CD14-positive monocyte (primary cell): Measurements from ENCODE around the gene ZFHX3. TPM values are rescaled to one million over a fixed set of nuclear protein-coding genes. Genes with fewer than 3 reads are reported as not detected.

ENCODE experiments used
- DNase-seq, 3 donors: peaks; one replicate each; pipeline ENCODE4 v3.0.0-alpha.2; 2011 to 2022
- H2AFZ ChIP-seq: 2 replicates; pipeline ENCODE4 v1.6.0; 2012; ENCODE audit warnings: mild to moderate bottlenecking, low read depth, low read length, inconsistent platforms; ENCODE audit not compliant: insufficient read depth, poor library complexity, severe bottlenecking
- H3K27ac ChIP-seq, 2 donors: 1 replicate in 1 of 2; 2 replicates in 1 of 2; pipeline ENCODE4 v1.5.1; 2012 to 2013; ENCODE audit warnings: low read length in 2 of 2, control low read depth in 1 of 2, inconsistent platforms in 1 of 2, low read depth in 1 of 2, mild to moderate bottlenecking in 1 of 2
- H3K27me3 ChIP-seq, 2 donors: one replicate each; pipeline versions ENCODE4 v1.6.0 to v1.6.1; 2011 to 2013; ENCODE audit warnings: low read length in 2 of 2; ENCODE audit not compliant: control insufficient read depth in 2 of 2, insufficient read depth in 2 of 2
- H3K36me3 ChIP-seq, 2 donors: replicated peaks in 1 of 2; 1 replicate in 1 of 2; 2 replicates in 1 of 2; pipeline versions ENCODE4 v1.5.1 to v1.6.1; 2012 to 2013; ENCODE audit warnings: low read length in 2 of 2, control low read depth in 1 of 2, inconsistent platforms in 1 of 2, mild to moderate bottlenecking in 1 of 2; ENCODE audit not compliant: insufficient read depth in 2 of 2, control insufficient read depth in 1 of 2
- H3K4me1 ChIP-seq, 2 donors: 1 replicate in 1 of 2; 2 replicates in 1 of 2; pipeline versions ENCODE4 v1.5.1 to v1.6.1; 2012 to 2013; ENCODE audit warnings: low read length in 2 of 2, control low read depth in 1 of 2, inconsistent platforms in 1 of 2, mild to moderate bottlenecking in 1 of 2, moderate library complexity in 1 of 2; ENCODE audit not compliant: insufficient read depth in 2 of 2, control insufficient read depth in 1 of 2
- H3K4me2 ChIP-seq: replicated peaks from 2 replicates; pipeline ENCODE3; 2012; ENCODE audit warnings: low read length, moderate library complexity, mild to moderate bottlenecking; ENCODE audit not compliant: poor library complexity, severe bottlenecking; ENCODE audit errors: extremely low read depth
- H3K4me3 ChIP-seq, 3 experiments: fragments of 200-600 bp in 1 of 3; sonication (generic) in 1 of 3; replicated peaks in 1 of 3; 1 replicate in 2 of 3; 2 replicates in 1 of 3; pipeline ENCODE4 v1.5.1; 2011 to 2013; ENCODE audit warnings: low read length in 3 of 3, mild to moderate bottlenecking in 3 of 3, control low read depth in 2 of 3, low read depth in 2 of 3, inconsistent platforms in 1 of 3, moderate library complexity in 1 of 3
- H3K79me2 ChIP-seq: 2 replicates; pipeline ENCODE4 v1.6.0; 2012; ENCODE audit warnings: mild to moderate bottlenecking, control low read depth, inconsistent platforms, low read length, moderate library complexity; ENCODE audit not compliant: insufficient read depth
- H3K9ac ChIP-seq: 2 replicates; pipeline ENCODE4 v1.6.0; 2017; ENCODE audit warnings: low read length, mild to moderate bottlenecking; ENCODE audit not compliant: insufficient read depth, poor library complexity, severe bottlenecking
- H3K9me3 ChIP-seq, 2 donors: replicated peaks in 1 of 2; 1 replicate in 1 of 2; 2 replicates in 1 of 2; pipeline versions ENCODE4 v1.5.1 to v1.6.1; 2012 to 2013; ENCODE audit warnings: low read length in 2 of 2, control low read depth in 1 of 2; ENCODE audit not compliant: control insufficient read depth in 1 of 2, insufficient read depth in 1 of 2
- H4K20me1 ChIP-seq: 2 replicates; pipeline ENCODE4 v1.6.0; 2012; ENCODE audit warnings: mild to moderate bottlenecking, low read length, control low read depth, moderate library complexity; ENCODE audit not compliant: insufficient read depth
- H3K27ac Mint-ChIP-seq, 7 donors: one replicate each; pipeline ENCODE4 v1.8.0; 2020; ENCODE audit warnings: mild to moderate bottlenecking in 7 of 7, mixed read lengths in 7 of 7, moderate library complexity in 6 of 7, inconsistent platforms in 2 of 7
- H3K27me3 Mint-ChIP-seq, 3 donors: one replicate each; pipeline ENCODE4 v1.8.0; 2021 to 2022; ENCODE audit warnings: low read depth in 3 of 3, mild to moderate bottlenecking in 3 of 3, mixed read lengths in 3 of 3, moderate library complexity in 3 of 3, inconsistent platforms in 1 of 3
- H3K36me3 Mint-ChIP-seq, 2 donors: one replicate each; pipeline ENCODE4 v1.8.0; 2020; ENCODE audit warnings: mixed read lengths in 2 of 2, inconsistent platforms in 1 of 2, mild to moderate bottlenecking in 1 of 2
- H3K4me1 Mint-ChIP-seq: one replicate; pipeline ENCODE4 v1.8.0; 2020; ENCODE audit warnings: mild to moderate bottlenecking, mixed read lengths
- H3K4me3 Mint-ChIP-seq, 2 donors: one replicate each; pipeline ENCODE4 v1.8.0; 2020; ENCODE audit warnings: mild to moderate bottlenecking in 2 of 2, mixed read lengths in 2 of 2, moderate library complexity in 1 of 2
- H3K9me3 Mint-ChIP-seq, 7 donors: one replicate each; pipeline ENCODE4 v1.8.0; 2020 to 2022; ENCODE audit warnings: mixed read lengths in 7 of 7, mild to moderate bottlenecking in 6 of 7, moderate library complexity in 6 of 7, inconsistent platforms in 2 of 7
- CTCF ChIP-seq: fragments of 200-600 bp; IDR thresholded peaks from one replicate; pipeline ENCODE4 v1.8.0; 2022; ENCODE audit warnings: antibody characterized with exemption, mild to moderate bottlenecking
- WGBS: methylation state at CpG from one replicate; pipeline ENCODE4 v1.1.5; 2013; ENCODE audit warnings: missing lambda C conversion rate; ENCODE audit not compliant: insufficient coverage; 5-methylcytosine and 5-hydroxymethylcytosine counted together
- intact Hi-C, 2 donors: fragments of 100-400 bp; cut with micrococcal nuclease; formaldehyde crosslinking; loops; one replicate each; pipeline versions ENCODE4 v1.15.0 to v1.15.1; 2023
- polyA plus RNA-seq, 3 donors: library from polyadenylated mRNA; depleted of rRNA in 1 of 3; unstranded in 2 of 3; stranded (reverse) in 1 of 3; fragments of 300-500 nt in 2 of 3; fragments of >200 nt in 1 of 3; fragmentation: Illumina TruSeq in 2 of 3; gene quantifications; 1 replicate in 2 of 3; 2 replicates in 1 of 3; pipeline ENCODE4 v1.2.3, GENCODE V29; 2012 to 2021

Gene ZFHX3
- polyA plus RNA-seq, 3 donors: 0.42 to 4.2 (median 0.43) TPM

- no peak overlapping the region for H2AFZ ChIP-seq
- H3K27me3 ChIP-seq: no peaks in the 10 kb centered on the region
- peaks cover 5 to 13% of the 10 kb centered on the region in 2 donors for H3K36me3 ChIP-seq
- no peak overlapping the region for H3K4me3 ChIP-seq
- peaks cover 13 to 22% of the 10 kb centered on the region in 2 donors for H3K36me3 Mint-ChIP-seq
- peaks cover 0 to 7% of the 10 kb centered on the region in 2 donors for H3K9me3 ChIP-seq
- 93% methylated on average over 7 of the region's 10 CpGs for WGBS
- H3K27ac ChIP-seq: no peak overlapping the region
- H3K4me3 Mint-ChIP-seq: no peak overlapping the region
- H3K4me1 Mint-ChIP-seq: no peaks in the 10 kb centered on the region
- H3K9me3 Mint-ChIP-seq: peaks cover 0 to 10% (median 7%) of the 10 kb centered on the region in 7 donors
- no peak for DNase-seq
- H3K9ac ChIP-seq: no peak overlapping the region
- H3K27me3 Mint-ChIP-seq: peaks cover 3 to 6% (median 4%) of the 10 kb centered on the region in 3 donors
- H3K4me2 ChIP-seq: no peak overlapping the region
- peaks cover 54% of the 10 kb centered on the region for H4K20me1 ChIP-seq
- TF ChIP-seq CTCF: no peak
- H3K4me1 ChIP-seq: no peaks in the 10 kb centered on the region
- H3K79me2 ChIP-seq: no peaks in the 10 kb centered on the region
- peak overlapping the region in 2 of 7 donors; percentile 32 to 35 for H3K27ac Mint-ChIP-seq
- intact Hi-C loops: no loop called here
Measured at GRCh38 chr16:72963533-72964315, 84.2 kb downstream of the ZFHX3 start.

GRCh38 chr16:72962347-72962746 lies 85.6 kb downstream of the ZFHX3 start:
- WGBS: 99% methylated on average over 8 of the region's 8 CpGs
- TF ChIP-seq CTCF: no peak
- Histone ChIP-seq H3K27me3 (no peaks in the 10 kb centered on the region), H3K4me2 (no peak overlapping the region), H3K9me3 (peaks cover 0 to 7% of the 10 kb centered on the region in 2 donors), H3K79me2 (no peaks in the 10 kb centered on the region), H3K36me3 (peaks cover 8 to 23% of the 10 kb centered on the region in 2 donors), H4K20me1 (peaks cover 54% of the 10 kb centered on the region), H3K9ac (no peak overlapping the region), H3K27ac (no peak overlapping the region), H3K4me1 (no peaks in the 10 kb centered on the region), H3K4me3 (no peak overlapping the region), H2AFZ (no peak overlapping the region)
- DNase-seq: no peak
- Mint-ChIP-seq H3K36me3 (peaks cover 25 to 33% of the 10 kb centered on the region in 2 donors), H3K27ac (no peak overlapping the region), H3K4me3 (no peak overlapping the region), H3K4me1 (no peaks in the 10 kb centered on the region), H3K27me3 (peaks cover 3 to 6% (median 4%) of the 10 kb centered on the region in 3 donors), H3K9me3 (peaks cover 0 to 13% (median 9%) of the 10 kb centered on the region in 7 donors)
- intact Hi-C loops: no loop called here
